Neutrophil (primary cell): ENCODE results near the gene ZDHHC18.

ENCODE experiments used
- H3K27ac ChIP-seq: fragments of 200-600 bp; sonication (generic); 2 replicates; pipeline ENCODE4 v1.5.1; 2016; ENCODE audit warnings: mild to moderate bottlenecking, moderate library complexity
- H3K27me3 ChIP-seq: fragments of 200-600 bp; sonication (generic); 2 replicates; pipeline ENCODE4 v1.6.0; 2016; ENCODE audit warnings: mild to moderate bottlenecking
- H3K36me3 ChIP-seq: fragments of 200-600 bp; sonication (generic); 2 replicates; pipeline ENCODE4 v1.5.1; 2017
- H3K4me1 ChIP-seq, 2 experiments: fragments of 200-600 bp in 1 of 2; sonication (generic) in 1 of 2; 1 replicate in 1 of 2; 2 replicates in 1 of 2; pipeline versions ENCODE4 v1.5.1 to v1.6.1; 2013 to 2016; ENCODE audit warnings: low read depth in 1 of 2, low read length in 1 of 2, mild to moderate bottlenecking in 1 of 2, moderate library complexity in 1 of 2; ENCODE audit not compliant: control insufficient read depth in 1 of 2, insufficient read depth in 1 of 2
- H3K4me3 ChIP-seq, 2 experiments: fragments of 200-600 bp in 1 of 2; sonication (generic) in 1 of 2; 1 replicate in 1 of 2; 2 replicates in 1 of 2; pipeline ENCODE4 v1.5.1; 2013 to 2016; ENCODE audit warnings: low read depth in 1 of 2, low read length in 1 of 2, mild to moderate bottlenecking in 1 of 2, moderate library complexity in 1 of 2
- H3K9me3 ChIP-seq: fragments of 200-600 bp; sonication (generic); 2 replicates; pipeline ENCODE4 v1.5.1; 2016
- CTCF ChIP-seq: fragments of 200-600 bp; sonication (generic); IDR thresholded peaks from 2 replicates; pipeline ENCODE4 v1.5.1; 2016; ENCODE audit warnings: antibody characterized with exemption

Gene ZDHHC18

GRCh38 chr1:26787381-26787705, 39.1 kb upstream of the ZDHHC18 start:
- H3K36me3 ChIP-seq, result peaks cover 7% of the 10 kb centered on the region
- H3K27ac ChIP-seq, result peak overlapping the region; percentile 99
- H3K9me3 ChIP-seq, result no peaks in the 10 kb centered on the region
- H3K4me3 ChIP-seq, result peak overlapping the region; percentile 84 to 95
- H3K4me1 ChIP-seq, result peaks cover 49 to 65% of the 10 kb centered on the region in 2 experiments
- no peaks in the 10 kb centered on the region for H3K27me3 ChIP-seq
- no peak for TF ChIP-seq CTCF

GRCh38 chr1:26787706-26788514, 38.6 kb upstream of the ZDHHC18 start, which contains the start of gene PIGV:
Gene PIGV, plus strand, starts transcription at chr1:26787950. Its CDS starts 2,866 bp downstream, at chr1:26790816.
- peak; percentile 73 for TF ChIP-seq CTCF
- Histone ChIP-seq H3K4me3 (peak within 1 kb of the TSS; percentile 84 to 95), H3K9me3 (no peaks in the 10 kb centered on the region), H3K4me1 (peaks cover 49 to 65% of the 10 kb centered on the region in 2 experiments), H3K27ac (peak within 1 kb of the TSS; percentile 99), H3K36me3 (peaks cover 7% of the 10 kb centered on the region), H3K27me3 (no peaks in the 10 kb centered on the region)

- H3K9me3 ChIP-seq, result no peaks in the 10 kb centered on the region
- TF ChIP-seq CTCF, result no peak
- peaks cover 45 to 61% of the 10 kb centered on the region in 2 experiments for H3K4me1 ChIP-seq
- H3K27me3 ChIP-seq, result no peaks in the 10 kb centered on the region
- H3K36me3 ChIP-seq, result peaks cover 7% of the 10 kb centered on the region
- peak overlapping the region; percentile 84 to 95 for H3K4me3 ChIP-seq
- peak overlapping the region; percentile 99 for H3K27ac ChIP-seq
Observed at GRCh38 chr1:26788515-26788785, 38.0 kb upstream of the ZDHHC18 start.

- Histone ChIP-seq H3K4me1 (peaks cover 40 to 55% of the 10 kb centered on the region in 2 experiments), H3K27me3 (no peaks in the 10 kb centered on the region), H3K4me3 (peak overlapping the region; percentile 84 to 95), H3K9me3 (no peaks in the 10 kb centered on the region), H3K36me3 (peaks cover 13% of the 10 kb centered on the region), H3K27ac (peak overlapping the region; percentile 99)
- TF ChIP-seq CTCF, result peak; percentile 98
Observed at GRCh38 chr1:26788836-26789611, 37.5 kb upstream of the ZDHHC18 start.

GRCh38 chr1:26789612-26789865, 36.9 kb upstream of the ZDHHC18 start:
- H3K4me1 ChIP-seq, result peaks cover 35 to 50% of the 10 kb centered on the region in 2 experiments
- TF ChIP-seq CTCF, result no peak
- peaks cover 18% of the 10 kb centered on the region for H3K36me3 ChIP-seq
- no peaks in the 10 kb centered on the region for H3K27me3 ChIP-seq
- H3K9me3 ChIP-seq, result no peaks in the 10 kb centered on the region
- peak overlapping the region; percentile 99 for H3K27ac ChIP-seq
- no peak overlapping the region for H3K4me3 ChIP-seq
